HG03108 (cell line): ENCODE data around the gene SEC24D.
A peak's percentile ranks its signal among the peaks of the same experiment; 100 is the strongest.

Experiments used
- ATAC-seq: cut with Tn5 transposase; IDR thresholded peaks from one replicate; pipeline ENCODE4 v1.9.1; 2021; ENCODE audit warnings: moderate library complexity; ENCODE audit not compliant: unreplicated experiment

SEC24D gene

DNA sequence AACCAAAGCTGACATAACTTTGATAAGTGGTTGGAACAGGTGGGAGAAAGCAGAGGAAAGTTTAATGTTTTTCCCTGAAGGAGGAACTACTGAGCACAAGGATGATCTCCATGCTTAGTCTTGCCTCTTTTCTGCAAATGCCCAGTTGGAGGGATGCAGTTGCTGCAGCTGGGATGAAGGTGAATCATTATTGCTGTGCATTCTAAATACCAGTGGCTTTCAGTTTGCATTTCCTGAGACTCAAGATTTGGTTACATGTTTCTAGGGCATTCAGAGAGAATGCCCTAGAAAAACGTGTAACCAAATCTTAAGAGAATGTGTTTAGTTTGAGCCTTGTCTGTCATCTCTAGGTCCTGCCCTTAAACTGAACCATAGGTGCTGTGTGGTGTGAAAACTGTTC is 108.6 kb downstream of the SEC24D start:
- no peak for ATAC-seq

DNA sequence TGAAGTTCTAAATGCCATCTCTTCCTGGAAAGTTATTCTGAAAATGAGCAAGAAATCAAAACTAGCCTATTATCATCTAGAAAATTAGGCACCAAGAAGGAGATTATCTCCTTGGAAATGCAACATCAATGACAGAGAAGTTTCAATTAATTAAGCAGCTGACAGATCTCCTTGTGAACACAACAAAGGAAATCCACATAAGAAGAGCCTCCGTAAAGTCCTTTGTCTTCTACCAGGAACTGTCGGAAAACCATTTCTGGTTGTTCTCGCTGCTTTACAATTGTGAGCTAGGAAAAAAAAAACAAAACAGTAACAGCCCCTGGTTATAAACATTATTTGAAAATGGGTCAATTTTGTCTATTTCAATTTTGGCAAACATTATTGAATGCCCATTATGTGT is 112.6 kb downstream of the SEC24D start:
- no peak for ATAC-seq

DNA sequence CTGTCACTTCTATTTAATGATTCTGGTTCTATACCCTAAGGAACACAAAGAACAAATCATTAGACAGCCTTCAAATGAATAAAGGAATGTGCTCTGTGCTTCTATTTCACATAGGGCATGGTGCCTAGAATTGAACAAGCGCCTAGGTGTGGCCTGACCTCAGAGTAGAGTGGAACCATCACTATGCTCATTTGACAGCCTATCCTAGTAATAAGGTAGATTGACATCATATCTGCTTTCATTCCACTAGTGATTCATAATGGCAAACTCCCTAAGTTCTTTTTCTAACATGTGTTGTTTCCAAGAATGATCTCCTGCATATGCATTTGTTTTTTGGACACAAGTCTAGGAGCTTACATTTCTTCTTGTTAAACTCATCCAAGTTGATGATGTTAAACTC is 114.2 kb downstream of the SEC24D start:
- ATAC-seq, result no peak

DNA sequence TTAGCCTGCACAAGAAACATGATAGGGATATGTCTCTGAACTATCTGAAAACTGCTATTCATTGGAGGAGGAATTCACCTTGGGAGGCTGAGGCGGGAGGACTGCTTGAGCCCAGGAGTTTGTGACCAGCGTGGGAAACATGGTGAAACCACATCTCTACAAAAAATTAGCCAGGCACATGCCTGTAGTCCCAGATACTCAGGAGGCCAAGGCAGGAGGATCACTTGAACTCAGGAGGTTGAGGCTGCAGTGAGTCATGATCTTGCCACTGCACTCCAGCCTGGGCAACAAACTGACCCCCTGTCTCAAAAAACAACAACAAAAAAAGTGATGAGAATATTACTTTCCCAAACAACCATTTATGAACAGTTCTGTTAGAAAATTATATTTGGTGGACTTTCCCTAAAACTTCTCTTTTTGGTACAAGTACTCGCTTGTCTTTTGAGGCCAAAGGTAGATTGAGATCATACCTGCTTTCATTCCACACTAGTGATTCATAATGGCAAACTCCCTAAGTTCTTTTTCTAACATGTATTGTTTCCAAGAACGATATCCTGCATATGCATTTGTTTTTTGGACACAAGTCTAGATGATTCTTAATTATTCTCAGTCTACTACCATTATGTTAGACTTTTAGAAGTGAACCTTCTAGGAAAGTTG is 117.3 kb downstream of the SEC24D start:
- no peak for ATAC-seq

DNA sequence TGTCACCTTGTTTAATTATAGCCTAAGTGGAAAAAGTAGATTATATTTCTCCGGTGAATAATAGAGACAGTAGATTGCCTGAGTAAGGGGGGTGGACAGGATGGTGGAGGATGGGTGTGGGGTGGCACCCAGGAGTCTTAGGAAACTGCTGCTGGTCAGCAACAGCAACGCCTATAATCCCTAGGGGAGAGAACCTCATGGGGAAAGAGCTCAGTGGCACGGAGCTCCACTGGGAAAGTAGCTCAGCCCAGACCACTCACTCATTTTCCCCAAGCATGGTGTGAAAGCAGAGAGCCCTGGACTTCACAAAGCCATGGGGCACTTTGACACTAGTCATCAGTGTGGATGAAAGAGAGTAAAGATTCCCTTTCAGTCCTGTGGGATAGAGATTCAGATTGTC is 119.6 kb downstream of the SEC24D start:
- ATAC-seq, result no peak

DNA sequence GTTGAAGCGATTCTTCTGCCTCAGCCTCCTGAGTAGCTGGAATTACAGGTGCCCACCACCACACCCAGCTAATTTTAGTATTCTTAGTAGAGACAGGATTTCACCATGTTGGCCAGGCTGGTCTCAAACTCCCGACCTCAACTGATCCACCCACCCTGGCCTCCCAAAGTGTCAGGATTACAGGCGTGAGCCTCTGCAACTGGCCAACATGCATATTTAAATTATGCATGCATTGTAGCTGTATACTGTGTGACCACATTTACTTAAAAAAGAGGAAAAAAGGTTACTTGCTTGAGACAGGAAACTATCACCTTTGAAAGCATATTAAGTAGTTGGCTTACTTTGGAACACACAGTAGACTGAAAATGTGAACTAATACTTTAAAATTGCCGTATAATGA is 121.2 kb downstream of the SEC24D start:
- ATAC-seq, result no peak

DNA sequence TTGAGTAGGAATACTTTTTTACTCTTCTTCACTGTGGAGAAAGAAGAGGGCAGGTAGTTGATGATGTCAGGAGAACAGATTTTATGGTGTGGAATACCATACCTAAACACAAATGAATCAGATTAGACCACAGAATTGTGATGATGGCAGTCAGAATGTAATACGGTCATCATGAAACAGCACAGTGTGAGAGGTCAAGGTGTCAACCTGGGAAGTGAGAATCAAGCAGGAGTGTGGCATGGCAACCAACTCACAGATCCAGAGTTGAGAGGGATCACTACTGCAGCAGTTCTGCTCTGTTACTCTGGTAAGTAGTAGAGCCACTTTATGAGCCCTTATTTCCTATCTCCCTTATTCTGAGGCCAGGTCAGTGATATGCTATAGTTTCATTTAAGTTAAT is 123.1 kb downstream of the SEC24D start:
- ATAC-seq, result no peak

DNA sequence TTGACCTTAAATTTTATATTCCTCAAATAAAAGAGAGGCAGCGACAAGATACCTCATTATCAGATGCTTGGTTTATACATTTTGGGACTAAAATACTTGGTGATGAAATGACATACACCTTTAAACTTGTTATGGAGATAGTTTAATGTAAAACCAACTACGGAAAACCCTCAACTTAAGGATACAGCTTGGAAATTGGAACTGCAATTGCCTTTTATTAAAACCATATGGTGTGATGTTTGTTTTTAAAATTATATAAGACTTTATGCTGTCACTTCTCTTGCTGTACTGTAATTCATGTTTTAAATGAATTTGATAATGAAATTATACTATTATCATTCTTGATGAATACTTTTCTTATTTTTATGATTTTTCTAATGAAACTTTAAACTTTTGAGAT is 124.9 kb downstream of the SEC24D start:
- no peak for ATAC-seq

DNA sequence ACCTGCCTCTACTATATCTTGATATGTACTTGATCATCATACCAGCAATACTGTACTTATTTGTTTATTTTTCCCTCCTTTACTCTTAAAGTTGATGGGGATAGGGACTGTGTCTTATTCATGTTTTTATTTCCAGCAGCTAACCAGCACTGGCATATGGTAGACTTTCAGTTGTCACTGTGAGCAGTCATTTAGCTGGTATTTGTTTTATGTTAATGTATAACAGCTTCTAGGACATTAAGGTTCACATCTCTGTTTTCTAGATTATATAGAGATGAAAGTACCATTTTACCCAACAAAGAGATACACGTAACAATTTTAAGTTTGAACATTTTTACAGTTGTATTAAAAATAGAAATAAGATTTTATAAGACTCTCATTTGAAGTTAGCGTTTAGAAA is 132.8 kb downstream of the SEC24D start:
- no peak for ATAC-seq

DNA sequence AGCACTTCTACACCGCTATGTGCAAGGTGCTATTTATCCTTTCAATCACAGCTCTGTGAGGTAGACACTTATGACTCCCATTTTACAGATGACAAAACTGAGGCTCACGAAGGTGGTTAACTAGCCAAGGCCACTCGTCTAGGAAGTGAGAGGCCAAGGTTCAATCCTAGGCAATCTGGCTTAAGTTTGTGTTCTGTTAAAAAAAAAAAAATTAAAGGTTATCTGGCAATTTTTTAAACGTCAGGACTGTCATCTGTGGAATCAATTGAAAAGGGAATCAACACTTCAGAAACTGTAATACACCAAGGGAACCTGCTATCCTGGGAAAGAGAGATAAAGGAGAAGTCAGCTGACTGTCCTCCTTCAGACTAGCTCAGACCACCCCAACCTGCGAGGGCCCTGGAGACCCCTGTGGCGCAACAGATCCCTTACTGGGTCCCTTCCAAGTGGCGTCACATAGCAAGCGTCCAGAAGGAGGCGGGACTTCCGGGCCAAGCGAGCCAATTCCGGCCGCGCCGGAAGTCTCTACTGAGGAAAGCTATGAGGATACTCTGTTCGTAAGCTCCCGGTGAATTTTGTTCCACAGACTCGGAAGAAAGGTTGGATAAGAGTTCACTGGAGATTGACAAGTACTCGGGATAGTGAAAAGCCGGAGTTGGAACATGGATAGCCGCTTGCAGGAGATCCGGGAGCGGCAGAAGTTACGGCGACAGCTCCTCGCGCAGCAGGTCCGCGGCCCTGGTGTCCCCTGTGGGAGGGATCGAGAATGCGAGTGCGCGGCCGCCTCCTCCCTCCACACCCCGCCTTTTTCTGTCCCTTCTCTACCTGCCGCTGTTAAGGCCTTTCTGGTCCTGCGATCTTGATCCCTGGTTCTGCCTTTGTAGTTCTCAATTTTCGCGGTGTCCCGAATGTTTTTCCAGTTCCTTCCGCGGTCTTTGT is 150.8 kb downstream of the SEC24D start, which contains the start of gene METTL14:
Gene METTL14 (plus strand): TSS at position 520 of the 939 bp plus-strand sequence. CDS start 143 bp downstream, at position 663.
- peak; percentile 99 for ATAC-seq

DNA sequence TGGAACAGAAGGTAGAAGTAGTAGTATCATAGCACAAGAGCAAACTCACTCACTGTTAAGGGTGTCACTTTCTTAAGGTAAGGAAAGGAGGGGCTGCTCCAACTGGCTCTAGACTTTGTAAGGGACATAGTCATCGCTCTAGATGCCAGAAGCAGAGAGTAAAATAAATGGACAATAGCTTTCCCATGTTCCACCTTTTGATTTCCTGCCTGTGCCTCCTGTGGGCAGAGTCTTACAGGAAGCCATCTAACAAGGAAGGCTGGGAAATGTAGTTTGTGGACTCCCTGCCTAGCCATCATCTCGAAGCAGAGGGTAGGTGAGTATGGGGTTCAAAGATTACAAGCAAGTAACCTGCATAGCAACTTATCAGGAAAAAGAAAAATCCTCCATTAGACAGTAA is 152.4 kb downstream of the SEC24D start:
- no peak for ATAC-seq

DNA sequence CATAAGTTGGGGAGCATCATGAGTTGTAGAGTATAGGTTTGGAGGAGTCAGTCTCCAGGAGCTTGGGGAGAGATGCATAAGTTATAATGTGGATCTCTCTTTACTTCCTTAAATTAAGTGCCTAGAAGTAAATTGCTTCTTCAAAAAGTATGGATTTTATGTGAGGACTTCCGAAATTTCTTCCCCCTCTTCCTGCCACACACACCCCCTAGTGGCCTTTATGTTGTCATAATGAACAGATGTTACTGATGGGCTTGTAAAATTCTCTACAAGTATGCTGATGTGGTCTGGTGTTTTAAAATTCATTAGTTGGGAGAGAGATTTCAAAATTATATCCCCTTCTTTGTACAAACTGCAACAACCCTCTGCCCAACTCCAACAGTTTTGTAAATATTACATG is 153.0 kb downstream of the SEC24D start:
- ATAC-seq, result no peak

DNA sequence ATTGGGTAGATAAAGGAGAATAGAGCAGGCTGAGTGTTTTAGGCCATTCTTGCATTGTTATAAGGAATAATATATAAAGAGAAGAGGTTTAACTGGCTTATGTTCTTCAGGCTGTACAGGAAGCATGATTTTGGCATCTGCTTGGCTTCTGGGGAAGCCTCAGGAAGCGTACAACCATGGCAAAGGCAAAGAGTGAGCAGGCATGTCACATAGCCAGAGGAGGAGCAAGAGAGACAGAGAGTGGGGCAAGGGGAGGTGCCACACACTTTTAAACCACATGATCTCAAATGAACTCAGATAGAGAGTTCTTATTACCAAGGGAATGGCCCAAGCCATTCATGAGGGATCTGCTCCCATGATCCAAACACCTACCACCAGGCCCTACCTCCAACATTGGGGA is 155.1 kb downstream of the SEC24D start:
- no peak for ATAC-seq

DNA sequence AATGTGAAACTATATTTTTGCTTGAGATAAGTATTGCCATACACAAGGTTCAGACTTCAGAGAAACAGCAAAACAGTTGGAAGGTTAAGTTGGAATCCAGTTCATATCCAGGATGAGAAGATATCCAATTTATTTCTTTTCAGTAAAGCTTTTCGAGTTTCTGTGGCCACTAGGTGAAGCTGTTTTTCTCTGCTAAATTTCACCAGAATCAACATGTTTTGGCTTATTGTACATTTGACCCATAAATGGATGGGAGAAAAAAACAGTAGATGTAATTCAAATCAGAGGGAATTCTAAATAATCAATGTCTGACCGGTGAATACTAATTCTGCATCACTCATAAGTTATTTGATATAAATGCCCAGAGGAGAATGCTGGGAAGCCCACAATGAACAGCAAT is 159.8 kb downstream of the SEC24D start:
- no peak for ATAC-seq
